ENCODE measurements around the gene APBB1IP.

DNA sequence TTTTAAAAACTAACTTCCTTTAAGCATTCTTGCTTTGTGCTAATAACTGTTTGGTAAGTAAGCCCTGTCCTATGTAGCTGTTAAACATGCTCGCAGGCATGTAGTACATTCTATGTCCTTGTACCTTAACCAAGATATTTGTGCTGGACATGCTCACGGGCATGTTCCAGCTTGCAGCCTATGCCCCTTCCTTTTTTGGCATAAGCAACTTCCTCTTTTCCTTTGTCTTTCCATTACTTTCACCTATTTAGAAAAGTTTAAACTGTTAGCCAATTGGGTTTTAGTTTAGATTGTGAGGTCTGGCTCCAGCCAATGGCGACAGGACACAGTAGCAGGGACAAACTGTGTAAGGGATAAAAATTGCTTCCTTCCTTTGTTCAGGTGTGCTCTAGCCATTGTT is 14.4 kb upstream of the APBB1IP start:
- TF ChIP-seq CTCF (IDR thresholded peaks at IDR 0.05) (no peak), POLR2A (IDR thresholded peaks at IDR 0.05) (no peak)

All from lower leg skin (tissue), 3 donors.